Sigmoid colon (tissue), 7 donors: Measurements from ENCODE around the gene CDC42EP2. TPM values are rescaled to one million over a fixed set of nuclear protein-coding genes. Genes with fewer than 3 reads are reported as not detected.
A peak's percentile ranks its signal among the peaks of the same experiment; 100 is the strongest.

Experiments used
- DNase-seq: peaks from one replicate; pipeline ENCODE4 v3.0.0-alpha.2; 2019
- H3K27ac ChIP-seq, 4 donors: fragments of 200-600 bp; sonication (generic); one replicate each; pipeline ENCODE4 v1.5.1; 2016 to 2019; ENCODE audit warnings: mild to moderate bottlenecking in 1 of 4
- H3K27me3 ChIP-seq, 3 donors: fragments of 200-600 bp; sonication (generic); one replicate each; pipeline ENCODE4 v1.5.1; 2019; ENCODE audit warnings: mild to moderate bottlenecking in 1 of 3
- H3K36me3 ChIP-seq, 4 donors: fragments of 200-600 bp; sonication (generic); one replicate each; pipeline ENCODE4 v1.5.1; 2016 to 2019
- H3K4me1 ChIP-seq, 4 donors: fragments of 200-600 bp; sonication (generic); one replicate each; pipeline ENCODE4 v1.5.1; 2017 to 2019
- H3K4me3 ChIP-seq, 4 donors: fragments of 200-600 bp; sonication (generic); one replicate each; pipeline ENCODE4 v1.5.1; 2017 to 2019; ENCODE audit warnings: mild to moderate bottlenecking in 2 of 4, moderate library complexity in 1 of 4
- H3K9me3 ChIP-seq, 4 donors: fragments of 200-600 bp in 3 of 4; sonication (generic) in 3 of 4; one replicate each; pipeline versions ENCODE4 v1.5.1 to v1.6.1; 2013 to 2019
- CTCF ChIP-seq, 4 experiments: fragments of 450-650 bp in 3 of 4; fragments of 200-600 bp in 1 of 4; IDR thresholded peaks; one replicate each; pipeline ENCODE4 v1.5.1; 2016 to 2019; ENCODE audit warnings: antibody characterized with exemption in 4 of 4, mild to moderate bottlenecking in 3 of 4, moderate library complexity in 2 of 4
- EP300 ChIP-seq, 4 donors: sonication (generic); formaldehyde crosslinking; IDR thresholded peaks; one replicate each; pipeline ENCODE4 v1.6.1; 2017; ENCODE audit warnings: antibody characterized with exemption in 4 of 4
- POLR2A ChIP-seq, 2 donors: fragments of 450-650 bp; IDR thresholded peaks; one replicate each; pipeline ENCODE4 v1.6.1; 2016; ENCODE audit warnings: antibody characterized with exemption in 2 of 2, mild to moderate bottlenecking in 2 of 2, moderate library complexity in 2 of 2
- POLR2AphosphoS5 ChIP-seq, 4 donors: sonication (generic); formaldehyde crosslinking; IDR thresholded peaks; one replicate each; pipeline ENCODE4 v1.6.1; 2017; ENCODE audit warnings: antibody characterized with exemption in 4 of 4
- WGBS, 2 donors: extraction: QIAGEN DNeasy Blood & Tissue Kit; methylation state at CpG; one replicate each; pipeline ENCODE4 v1.1.7; 2013; 5-methylcytosine and 5-hydroxymethylcytosine counted together
- intact Hi-C: fragments of 100-400 bp; cut with DNase I; formaldehyde crosslinking; loops from one replicate; pipeline ENCODE4 v1.15.1; 2023
- polyA plus RNA-seq, 3 donors: library from polyadenylated mRNA; stranded (reverse); fragments of 200-250 nt; gene quantifications; one replicate each; pipeline ENCODE4 v1.2.3, GENCODE V29; 2013
- total RNA-seq, 4 donors: library from RNA; depleted of rRNA; stranded (reverse); fragments of >200 nt; gene quantifications; one replicate each; pipeline ENCODE4 v1.1.0, GENCODE V29; 2016
- donor health status: healthy with polysubstance abuse.
- donor health status: Bipolar disorder and iron deficiency.
- donor health status: healthy.

CDC42EP2 gene
- total and polyA plus RNA-seq, 7 donors: 8.8 to 29.1 (median 14.4) TPM

- peaks cover 0 to 89% (median 86%) of the 10 kb centered on the region in 4 donors for H3K4me1 ChIP-seq
- intact Hi-C loops: no loop called here
- H3K36me3 ChIP-seq: no peaks in the 10 kb centered on the region
- WGBS, 2 donors: 82 to 88% methylated on average over 17 of the region's 17 CpGs
- H3K4me3 ChIP-seq: no peak overlapping the region
- no peaks in the 10 kb centered on the region for H3K9me3 ChIP-seq
- no peak for TF ChIP-seq CTCF (IDR thresholded peaks at IDR 0.05)
- TF ChIP-seq EP300 (IDR thresholded peaks at IDR 0.05): no peak
- TF ChIP-seq POLR2AphosphoS5 (IDR thresholded peaks at IDR 0.05): no peak
- no peak for TF ChIP-seq POLR2A (IDR thresholded peaks at IDR 0.05)
- no peaks in the 10 kb centered on the region for H3K27me3 ChIP-seq
- peak overlapping the region; percentile 39 to 94 (median 91) for H3K27ac ChIP-seq
- DNase-seq: no peak
These were observed 13.9 kb upstream of the CDC42EP2 start for GRCh38 chr11:65300621-65301275.

- Histone ChIP-seq H3K4me1 (peaks cover 0 to 86% (median 85%) of the 10 kb centered on the region in 4 donors), H3K9me3 (no peaks in the 10 kb centered on the region), H3K4me3 (no peak overlapping the region), H3K36me3 (no peaks in the 10 kb centered on the region), H3K27me3 (no peaks in the 10 kb centered on the region), H3K27ac (peak overlapping the region; percentile 39 to 94 (median 79))
- TF ChIP-seq POLR2AphosphoS5 (IDR thresholded peaks at IDR 0.05): peak in 2 of 4 donors; percentile 9 to 54
- no peak for TF ChIP-seq EP300 (IDR thresholded peaks at IDR 0.05)
- WGBS, 2 donors: 64 to 70% methylated on average over 12 of the region's 12 CpGs
- DNase-seq: peak; percentile 81
- intact Hi-C loops: no loop called here
These were observed 13.0 kb upstream of the CDC42EP2 start for GRCh38 chr11:65301491-65302329.

DNA sequence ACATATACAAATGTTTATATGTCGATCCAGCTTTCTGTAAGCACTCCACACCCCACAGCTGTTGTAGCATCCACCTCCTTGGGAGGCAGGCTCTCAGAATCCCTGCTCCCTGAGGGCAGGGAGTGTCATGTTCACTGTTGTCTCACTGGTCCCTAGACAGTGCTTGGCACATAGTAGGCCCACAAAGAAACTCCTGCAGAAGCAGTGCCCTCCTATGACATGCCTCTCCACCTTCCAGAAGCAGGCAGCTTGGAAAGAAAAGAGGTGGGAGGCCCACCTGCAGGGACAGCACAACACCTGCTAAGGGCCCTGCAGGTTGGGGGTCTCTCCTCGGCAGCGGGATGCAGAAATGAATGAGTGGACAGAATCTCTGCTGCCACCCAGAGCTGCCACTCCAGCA, 11.1 kb upstream of the CDC42EP2 start:
- TF ChIP-seq EP300 (IDR thresholded peaks at IDR 0.05) (no peak), CTCF (IDR thresholded peaks at IDR 0.05) (no peak), POLR2AphosphoS5 (IDR thresholded peaks at IDR 0.05) (no peak), POLR2A (IDR thresholded peaks at IDR 0.05) (no peak)

DNA sequence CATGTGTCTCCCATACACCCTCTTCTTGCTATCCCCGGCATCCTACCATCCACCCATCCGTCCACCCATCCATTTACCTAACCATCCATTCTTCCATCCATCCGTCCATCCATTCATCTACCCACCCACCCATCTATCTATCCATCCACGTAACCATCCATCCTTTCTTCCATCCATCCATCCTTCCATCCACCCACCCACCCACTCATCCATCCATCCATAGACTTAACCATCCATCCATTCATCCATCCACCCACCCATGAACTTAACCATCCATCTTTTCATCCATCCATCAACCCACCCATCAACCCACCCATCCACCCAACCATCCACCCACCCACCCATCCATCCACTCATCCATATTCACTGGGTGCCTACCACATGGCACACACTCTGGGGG, 10.6 kb upstream of the CDC42EP2 start:
- TF ChIP-seq POLR2AphosphoS5 (IDR thresholded peaks at IDR 0.05) (no peak), CTCF (IDR thresholded peaks at IDR 0.05) (no peak), EP300 (IDR thresholded peaks at IDR 0.05) (no peak), POLR2A (IDR thresholded peaks at IDR 0.05) (no peak)
- WGBS, 2 donors: 97 to 98% methylated on average over 4 of the region's 4 CpGs
- H3K4me3 ChIP-seq: no peak overlapping the region
- H3K4me1 ChIP-seq: peaks cover 0 to 72% (median 70%) of the 10 kb centered on the region in 4 donors
- H3K27me3 ChIP-seq: no peaks in the 10 kb centered on the region
- no peaks in the 10 kb centered on the region for H3K9me3 ChIP-seq
- intact Hi-C loops: no loop called here
- H3K36me3 ChIP-seq: no peaks in the 10 kb centered on the region
- DNase-seq: no peak
- peak overlapping the region in 3 of 4 donors; percentile 71 to 85 (median 83) for H3K27ac ChIP-seq

More for the DNA sequence above, 11.1 kb upstream of the CDC42EP2 start:
- 91 to 92% methylated on average over 3 of the region's 3 CpGs for WGBS, 2 donors
- no peaks in the 10 kb centered on the region for H3K9me3 ChIP-seq
- H3K36me3 ChIP-seq: no peaks in the 10 kb centered on the region
- peaks cover 0 to 73% (median 71%) of the 10 kb centered on the region in 4 donors for H3K4me1 ChIP-seq
- peak overlapping the region in 2 of 4 donors; percentile 83 to 85 for H3K27ac ChIP-seq
- no peak for DNase-seq
- no peaks in the 10 kb centered on the region for H3K27me3 ChIP-seq
- H3K4me3 ChIP-seq: no peak overlapping the region
- intact Hi-C loops: no loop called here

- H3K4me3 ChIP-seq: no peak overlapping the region
- peaks cover 0 to 67% (median 65%) of the 10 kb centered on the region in 4 donors for H3K4me1 ChIP-seq
- intact Hi-C loops: no loop called here
- H3K27me3 ChIP-seq: no peaks in the 10 kb centered on the region
- no peak for TF ChIP-seq CTCF (IDR thresholded peaks at IDR 0.05)
- TF ChIP-seq POLR2A (IDR thresholded peaks at IDR 0.05): no peak
- TF ChIP-seq POLR2AphosphoS5 (IDR thresholded peaks at IDR 0.05): no peak
- no peak for TF ChIP-seq EP300 (IDR thresholded peaks at IDR 0.05)
- peak overlapping the region in 3 of 4 donors; percentile 71 to 85 (median 83) for H3K27ac ChIP-seq
- H3K9me3 ChIP-seq: no peaks in the 10 kb centered on the region
- H3K36me3 ChIP-seq: no peaks in the 10 kb centered on the region
- DNase-seq: no peak
- WGBS, 2 donors: 93 to 94% methylated on average over 7 of the region's 7 CpGs
These were observed 10.1 kb upstream of the CDC42EP2 start for GRCh38 chr11:65304613-65305012.
